Measurements from ENCODE around the gene POU4F1. TPM values are rescaled to one million over a fixed set of nuclear protein-coding genes. Genes with fewer than 3 reads are reported as not detected.

Gene POU4F1
- total RNA-seq, 1 donor from 2014 or later: 1.6 TPM

- H3K4me1 ChIP-seq (ENCODE audit: control insufficient read depth in 3 of 3, insufficient read depth in 3 of 3, low read length in 3 of 3): no peaks in the 10 kb centered on the region
- no peak overlapping the region for H3K4me3 ChIP-seq (ENCODE audit: low read length in 3 of 3)
- H3K9ac ChIP-seq (ENCODE audit: low read depth in 1 of 3, low read length in 3 of 3): no peak overlapping the region
- no peaks in the 10 kb centered on the region for H3K27me3 ChIP-seq (ENCODE audit: control insufficient read depth in 3 of 3, insufficient read depth in 3 of 3, low read length in 3 of 3)
- H3K27ac ChIP-seq (ENCODE audit: low read depth, low read length): no peak overlapping the region
- no peaks in the 10 kb centered on the region for H3K9me3 ChIP-seq (ENCODE audit: control insufficient read depth in 3 of 3, low read length in 3 of 3)
- no peaks in the 10 kb centered on the region for H3K36me3 ChIP-seq (ENCODE audit: control insufficient read depth in 3 of 3, insufficient read depth in 3 of 3, low read length in 3 of 3)
These were observed 22.0 kb upstream of the POU4F1 start for GRCh38 chr13:78625384-78625783.

- no peaks in the 10 kb centered on the region for H3K4me1 ChIP-seq (ENCODE audit: control insufficient read depth in 3 of 3, insufficient read depth in 3 of 3, low read length in 3 of 3)
- H3K9ac ChIP-seq (ENCODE audit: low read depth in 1 of 3, low read length in 3 of 3): no peak overlapping the region
- H3K9me3 ChIP-seq (ENCODE audit: control insufficient read depth in 3 of 3, low read length in 3 of 3): no peaks in the 10 kb centered on the region
- H3K4me3 ChIP-seq (ENCODE audit: low read length in 3 of 3): no peak overlapping the region
- no peak overlapping the region for H3K27ac ChIP-seq (ENCODE audit: low read depth, low read length)
- H3K27me3 ChIP-seq (ENCODE audit: control insufficient read depth in 3 of 3, insufficient read depth in 3 of 3, low read length in 3 of 3): no peaks in the 10 kb centered on the region
- no peaks in the 10 kb centered on the region for H3K36me3 ChIP-seq (ENCODE audit: control insufficient read depth in 3 of 3, insufficient read depth in 3 of 3, low read length in 3 of 3)
These were observed 19.8 kb upstream of the POU4F1 start for GRCh38 chr13:78623132-78623531.

GRCh38 chr13:78620936-78621470 lies 17.7 kb upstream of the POU4F1 start:
- no peaks in the 10 kb centered on the region for H3K4me1 ChIP-seq (ENCODE audit: control insufficient read depth in 3 of 3, insufficient read depth in 3 of 3, low read length in 3 of 3)
- no peak overlapping the region for H3K27ac ChIP-seq (ENCODE audit: low read depth, low read length)
- no peak overlapping the region for H3K4me3 ChIP-seq (ENCODE audit: low read length in 3 of 3)
- H3K36me3 ChIP-seq (ENCODE audit: control insufficient read depth in 3 of 3, insufficient read depth in 3 of 3, low read length in 3 of 3): peaks cover 3 to 9% (median 6%) of the 10 kb centered on the region in 3 donors
- H3K27me3 ChIP-seq (ENCODE audit: control insufficient read depth in 3 of 3, insufficient read depth in 3 of 3, low read length in 3 of 3): no peaks in the 10 kb centered on the region
- no peak overlapping the region for H3K9ac ChIP-seq (ENCODE audit: low read depth in 1 of 3, low read length in 3 of 3)
- H3K9me3 ChIP-seq (ENCODE audit: control insufficient read depth in 3 of 3, low read length in 3 of 3): no peaks in the 10 kb centered on the region

GRCh38 chr13:78618411-78618810 lies 15.1 kb upstream of the POU4F1 start:
- Histone ChIP-seq H3K4me1 (ENCODE audit: control insufficient read depth in 3 of 3, insufficient read depth in 3 of 3, low read length in 3 of 3) (no peaks in the 10 kb centered on the region), H3K9me3 (ENCODE audit: control insufficient read depth in 3 of 3, low read length in 3 of 3) (no peaks in the 10 kb centered on the region), H3K9ac (ENCODE audit: low read depth in 1 of 3, low read length in 3 of 3) (no peak overlapping the region), H3K27me3 (ENCODE audit: control insufficient read depth in 3 of 3, insufficient read depth in 3 of 3, low read length in 3 of 3) (no peaks in the 10 kb centered on the region), H3K4me3 (ENCODE audit: low read length in 3 of 3) (no peak overlapping the region), H3K27ac (ENCODE audit: low read depth, low read length) (no peak overlapping the region), H3K36me3 (ENCODE audit: control insufficient read depth in 3 of 3, insufficient read depth in 3 of 3, low read length in 3 of 3) (peaks cover 3 to 11% (median 6%) of the 10 kb centered on the region in 3 donors)

- Histone ChIP-seq H3K4me1 (ENCODE audit: control insufficient read depth in 3 of 3, insufficient read depth in 3 of 3, low read length in 3 of 3) (peaks cover 12 to 16% (median 13%) of the 10 kb centered on the region in 3 donors), H3K27ac (ENCODE audit: low read depth, low read length) (no peak overlapping the region), H3K36me3 (ENCODE audit: control insufficient read depth in 3 of 3, insufficient read depth in 3 of 3, low read length in 3 of 3) (peaks cover 0 to 2% (median 0%) of the 10 kb centered on the region in 3 donors), H3K4me3 (ENCODE audit: low read length in 3 of 3) (no peak overlapping the region), H3K9me3 (ENCODE audit: control insufficient read depth in 3 of 3, low read length in 3 of 3) (peaks cover 0 to 2% (median 0%) of the 10 kb centered on the region in 3 donors), H3K27me3 (ENCODE audit: control insufficient read depth in 3 of 3, insufficient read depth in 3 of 3, low read length in 3 of 3) (peaks cover 34 to 49% (median 42%) of the 10 kb centered on the region in 3 donors), H3K9ac (ENCODE audit: low read depth in 1 of 3, low read length in 3 of 3) (no peak overlapping the region)
These were observed 7.7 kb upstream of the POU4F1 start for GRCh38 chr13:78611040-78611439.

- H3K27ac ChIP-seq (ENCODE audit: low read depth, low read length): no peak overlapping the region
- H3K9ac ChIP-seq (ENCODE audit: low read depth in 1 of 3, low read length in 3 of 3): no peak overlapping the region
- H3K9me3 ChIP-seq (ENCODE audit: control insufficient read depth in 3 of 3, low read length in 3 of 3): peaks cover 0 to 2% (median 0%) of the 10 kb centered on the region in 3 donors
- H3K4me1 ChIP-seq (ENCODE audit: control insufficient read depth in 3 of 3, insufficient read depth in 3 of 3, low read length in 3 of 3): peaks cover 12 to 16% (median 13%) of the 10 kb centered on the region in 3 donors
- H3K27me3 ChIP-seq (ENCODE audit: control insufficient read depth in 3 of 3, insufficient read depth in 3 of 3, low read length in 3 of 3): peaks cover 40 to 55% (median 49%) of the 10 kb centered on the region in 3 donors
- no peaks in the 10 kb centered on the region for H3K36me3 ChIP-seq (ENCODE audit: control insufficient read depth in 3 of 3, insufficient read depth in 3 of 3, low read length in 3 of 3)
- H3K4me3 ChIP-seq (ENCODE audit: low read length in 3 of 3): no peak overlapping the region
These were observed 7.1 kb upstream of the POU4F1 start for GRCh38 chr13:78610381-78610883.

- Histone ChIP-seq H3K36me3 (ENCODE audit: control insufficient read depth in 3 of 3, insufficient read depth in 3 of 3, low read length in 3 of 3) (no peaks in the 10 kb centered on the region), H3K9me3 (ENCODE audit: control insufficient read depth in 3 of 3, low read length in 3 of 3) (peaks cover 0 to 2% (median 0%) of the 10 kb centered on the region in 3 donors), H3K4me1 (ENCODE audit: control insufficient read depth in 3 of 3, insufficient read depth in 3 of 3, low read length in 3 of 3) (peaks cover 12 to 16% (median 13%) of the 10 kb centered on the region in 3 donors), H3K27me3 (ENCODE audit: control insufficient read depth in 3 of 3, insufficient read depth in 3 of 3, low read length in 3 of 3) (peaks cover 48 to 63% (median 56%) of the 10 kb centered on the region in 3 donors), H3K9ac (ENCODE audit: low read depth in 1 of 3, low read length in 3 of 3) (peak overlapping the region in 2 of 3 donors; percentile 33 to 45), H3K4me3 (ENCODE audit: low read length in 3 of 3) (peak overlapping the region; percentile 71 to 77 (median 72)), H3K27ac (ENCODE audit: low read depth, low read length) (no peak overlapping the region)
These were observed 6.3 kb upstream of the POU4F1 start for GRCh38 chr13:78609464-78610205.

- H3K27me3 ChIP-seq (ENCODE audit: control insufficient read depth in 3 of 3, insufficient read depth in 3 of 3, low read length in 3 of 3): peaks cover 54 to 70% (median 62%) of the 10 kb centered on the region in 3 donors
- peak overlapping the region; percentile 71 to 77 (median 72) for H3K4me3 ChIP-seq (ENCODE audit: low read length in 3 of 3)
These were observed 5.5 kb upstream of the POU4F1 start for GRCh38 chr13:78608688-78609463.

GRCh38 chr13:78608252-78608687 lies 4.9 kb upstream of the POU4F1 start:
- peaks cover 0 to 2% (median 0%) of the 10 kb centered on the region in 3 donors for H3K9me3 ChIP-seq (ENCODE audit: control insufficient read depth in 3 of 3, low read length in 3 of 3)
- H3K27ac ChIP-seq (ENCODE audit: low read depth, low read length): no peak overlapping the region
- peak overlapping the region in 2 of 3 donors; percentile 45 to 50 for H3K9ac ChIP-seq (ENCODE audit: low read depth in 1 of 3, low read length in 3 of 3)
- H3K4me1 ChIP-seq (ENCODE audit: control insufficient read depth in 3 of 3, insufficient read depth in 3 of 3, low read length in 3 of 3): peaks cover 16 to 23% (median 19%) of the 10 kb centered on the region in 3 donors
- peak overlapping the region; percentile 71 to 77 (median 72) for H3K4me3 ChIP-seq (ENCODE audit: low read length in 3 of 3)
- peaks cover 60 to 76% (median 68%) of the 10 kb centered on the region in 3 donors for H3K27me3 ChIP-seq (ENCODE audit: control insufficient read depth in 3 of 3, insufficient read depth in 3 of 3, low read length in 3 of 3)
- no peaks in the 10 kb centered on the region for H3K36me3 ChIP-seq (ENCODE audit: control insufficient read depth in 3 of 3, insufficient read depth in 3 of 3, low read length in 3 of 3)

More at GRCh38 chr13:78608688-78609463, 5.5 kb upstream of the POU4F1 start:
- Histone ChIP-seq H3K9ac (ENCODE audit: low read depth in 1 of 3, low read length in 3 of 3) (peak overlapping the region in 2 of 3 donors; percentile 45 to 50), H3K36me3 (ENCODE audit: control insufficient read depth in 3 of 3, insufficient read depth in 3 of 3, low read length in 3 of 3) (no peaks in the 10 kb centered on the region), H3K4me1 (ENCODE audit: control insufficient read depth in 3 of 3, insufficient read depth in 3 of 3, low read length in 3 of 3) (peaks cover 12 to 18% (median 14%) of the 10 kb centered on the region in 3 donors), H3K27ac (ENCODE audit: low read depth, low read length) (no peak overlapping the region), H3K9me3 (ENCODE audit: control insufficient read depth in 3 of 3, low read length in 3 of 3) (peaks cover 0 to 2% (median 0%) of the 10 kb centered on the region in 3 donors)

Data from skeletal muscle tissue (tissue), 4 donors.